C4-2B (cell line): ENCODE results near the gene MAFF.

ENCODE experiments used
- ZFX ChIP-seq: fragments of 450-650 bp; IDR thresholded peaks from 2 replicates; pipeline ENCODE4 v1.6.1; 2017
- TF ChIP-seq, protein P1 (sequence below): fragments of 450-650 bp; conservative IDR thresholded peaks from 2 replicates; pipeline ENCODE4 v1.5.1; 2017; ENCODE audit warnings: mild to moderate bottlenecking

DNA sequence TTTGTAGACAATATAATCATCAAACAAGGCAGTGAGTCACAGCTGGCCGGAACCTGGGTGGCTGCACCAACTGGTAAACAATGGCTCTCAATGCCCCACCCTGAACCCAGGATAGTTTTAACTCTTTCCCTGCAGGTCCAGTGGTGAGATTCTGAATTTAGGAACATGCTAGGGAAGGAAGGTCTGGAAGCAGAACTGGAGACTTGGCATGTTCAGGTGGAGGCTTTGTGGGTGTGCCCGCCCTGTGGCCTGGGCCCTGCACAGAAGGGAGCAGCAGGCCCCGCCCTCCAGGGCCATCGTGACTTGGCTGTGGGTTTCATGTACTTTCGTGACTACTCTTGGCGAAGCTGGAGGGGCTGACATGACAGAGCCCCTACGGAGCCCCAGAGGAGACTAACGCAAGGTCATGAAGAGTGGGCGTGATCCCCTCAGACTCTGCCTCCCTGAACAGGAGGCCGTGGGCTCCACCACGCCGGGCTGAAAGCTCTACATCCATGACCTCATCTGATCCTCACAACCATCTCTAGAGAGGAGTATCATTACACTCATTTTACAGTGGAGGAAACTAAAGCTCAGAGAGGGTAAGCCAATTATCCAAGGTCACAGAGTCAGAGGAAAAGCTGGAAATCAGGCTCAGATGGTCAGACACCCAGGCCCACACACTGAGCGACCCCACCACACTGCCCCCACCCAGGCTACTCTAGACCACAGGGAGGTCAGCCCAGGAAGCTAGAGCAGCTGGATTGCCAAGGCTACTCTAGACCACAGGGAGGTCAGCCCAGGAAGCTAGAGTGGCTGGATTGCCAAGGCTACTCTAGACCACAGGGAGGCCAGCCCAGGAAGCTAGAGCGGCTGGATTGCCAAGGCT, 27.3 kb downstream of the MAFF start:
- TF ChIP-seq, protein P1, sequence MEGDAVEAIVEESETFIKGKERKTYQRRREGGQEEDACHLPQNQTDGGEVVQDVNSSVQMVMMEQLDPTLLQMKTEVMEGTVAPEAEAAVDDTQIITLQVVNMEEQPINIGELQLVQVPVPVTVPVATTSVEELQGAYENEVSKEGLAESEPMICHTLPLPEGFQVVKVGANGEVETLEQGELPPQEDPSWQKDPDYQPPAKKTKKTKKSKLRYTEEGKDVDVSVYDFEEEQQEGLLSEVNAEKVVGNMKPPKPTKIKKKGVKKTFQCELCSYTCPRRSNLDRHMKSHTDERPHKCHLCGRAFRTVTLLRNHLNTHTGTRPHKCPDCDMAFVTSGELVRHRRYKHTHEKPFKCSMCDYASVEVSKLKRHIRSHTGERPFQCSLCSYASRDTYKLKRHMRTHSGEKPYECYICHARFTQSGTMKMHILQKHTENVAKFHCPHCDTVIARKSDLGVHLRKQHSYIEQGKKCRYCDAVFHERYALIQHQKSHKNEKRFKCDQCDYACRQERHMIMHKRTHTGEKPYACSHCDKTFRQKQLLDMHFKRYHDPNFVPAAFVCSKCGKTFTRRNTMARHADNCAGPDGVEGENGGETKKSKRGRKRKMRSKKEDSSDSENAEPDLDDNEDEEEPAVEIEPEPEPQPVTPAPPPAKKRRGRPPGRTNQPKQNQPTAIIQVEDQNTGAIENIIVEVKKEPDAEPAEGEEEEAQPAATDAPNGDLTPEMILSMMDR: no peak
- TF ChIP-seq ZFX: no peak
